Muscle of leg (tissue), 11 donors: ENCODE measurements around the gene THAP11. TPM values are rescaled to one million over a fixed set of nuclear protein-coding genes. Genes with fewer than 3 reads are reported as not detected.

Experiments used
- DNase-seq: peaks from one replicate; pipeline ENCODE4 v3.0.0; 2013
- H3K27ac ChIP-seq: one replicate; pipeline ENCODE4 v1.5.1; 2013; ENCODE audit warnings: mild to moderate bottlenecking, low read length, control low read depth
- H3K27me3 ChIP-seq: one replicate; pipeline ENCODE4 v1.6.1; 2013; ENCODE audit warnings: low read length; ENCODE audit not compliant: control insufficient read depth, insufficient read depth
- H3K36me3 ChIP-seq: one replicate; pipeline ENCODE4 v1.6.1; 2013; ENCODE audit warnings: low read length; ENCODE audit not compliant: control insufficient read depth, insufficient read depth
- H3K4me1 ChIP-seq: one replicate; pipeline ENCODE4 v1.6.1; 2013; ENCODE audit warnings: low read length; ENCODE audit not compliant: control insufficient read depth, insufficient read depth
- H3K4me3 ChIP-seq: one replicate; pipeline ENCODE4 v1.5.1; 2013; ENCODE audit warnings: low read length, control low read depth
- H3K9me3 ChIP-seq: replicated peaks from 2 replicates; pipeline ENCODE4 v1.6.1; 2013; ENCODE audit warnings: low read depth, low read length; ENCODE audit not compliant: control insufficient read depth
- WGBS: methylation state at CpG from one replicate; pipeline ENCODE4 v1.1.5; 2013; ENCODE audit warnings: missing lambda C conversion rate; ENCODE audit not compliant: insufficient coverage; 5-methylcytosine and 5-hydroxymethylcytosine counted together
- polyA plus RNA-seq, 8 donors: library from polyadenylated mRNA; unstranded; fragments of 120-200 nt; gene quantifications; one replicate each; pipeline versions ENCODE4 v1.2.1 to v1.2.3, GENCODE V29; 2013; ENCODE audit warnings: inconsistent platforms in 1 of 8, low replicate concordance in 1 of 8; ENCODE audit not compliant: insufficient read length in 8 of 8, insufficient read depth in 1 of 8
- total RNA-seq: library from RNA; stranded (reverse); fragments of 120-200 nt; gene quantifications from one replicate; pipeline ENCODE4 v1.2.4, GENCODE V29; 2013

Gene THAP11
- total and polyA plus RNA-seq, 9 donors, result 25.3 to 29.5 (median 27.3) TPM

GRCh38 chr16:67872631-67873434 is 30.7 kb downstream of the THAP11 start, which contains the start of gene EDC4:
EDC4 (plus strand) TSS chr16:67873052; CDS start chr16:67873262, 210 bp downstream.
- Histone ChIP-seq H3K27me3 (no peaks in the 10 kb centered on the region), H3K36me3 (peaks cover 66% of the 10 kb centered on the region), H3K9me3 (no peaks in the 10 kb centered on the region), H3K27ac (peak within 1 kb of the TSS; percentile 76), H3K4me1 (peaks cover 26% of the 10 kb centered on the region), H3K4me3 (peak within 1 kb of the TSS; percentile 97)
- under 1% methylated on average over 64 of the region's 72 CpGs for WGBS
- peak; percentile 88 for DNase-seq

GRCh38 chr16:67873435-67874370 is 31.6 kb downstream of the THAP11 start:
- peak overlapping the region; percentile 97 for H3K4me3 ChIP-seq
- H3K4me1 ChIP-seq, result peaks cover 26% of the 10 kb centered on the region
- no peak for DNase-seq
- H3K27me3 ChIP-seq, result no peaks in the 10 kb centered on the region
- H3K9me3 ChIP-seq, result no peaks in the 10 kb centered on the region
- H3K27ac ChIP-seq, result peak overlapping the region; percentile 76
- H3K36me3 ChIP-seq, result peaks cover 66% of the 10 kb centered on the region
- 6% methylated on average over 16 of the region's 23 CpGs for WGBS

- Histone ChIP-seq H3K27ac (peak overlapping the region; percentile 76), H3K27me3 (no peaks in the 10 kb centered on the region), H3K9me3 (no peaks in the 10 kb centered on the region), H3K4me3 (peak overlapping the region; percentile 97), H3K36me3 (peaks cover 67% of the 10 kb centered on the region), H3K4me1 (peaks cover 26% of the 10 kb centered on the region)
- no peak for DNase-seq
- WGBS, result 90% methylated on average over 2 of the region's 3 CpGs
Measured at GRCh38 chr16:67874372-67874771, 32.3 kb downstream of the THAP11 start.

GRCh38 chr16:67877064-67877463 is 34.9 kb downstream of the THAP11 start:
- H3K27me3 ChIP-seq, result no peaks in the 10 kb centered on the region
- H3K9me3 ChIP-seq, result no peaks in the 10 kb centered on the region
- peaks cover 52% of the 10 kb centered on the region for H3K4me1 ChIP-seq
- peaks cover 73% of the 10 kb centered on the region for H3K36me3 ChIP-seq
- 98% methylated on average over 8 of the region's 11 CpGs for WGBS
- H3K4me3 ChIP-seq, result no peak overlapping the region
- DNase-seq, result no peak
- H3K27ac ChIP-seq, result no peak overlapping the region

- Histone ChIP-seq H3K27ac (no peak overlapping the region), H3K27me3 (no peaks in the 10 kb centered on the region), H3K4me1 (peaks cover 58% of the 10 kb centered on the region), H3K36me3 (peaks cover 81% of the 10 kb centered on the region), H3K4me3 (no peak overlapping the region), H3K9me3 (no peaks in the 10 kb centered on the region)
- DNase-seq, result no peak
- WGBS, result no CpG with 5 or more reads among the region's 6 CpGs
Measured at GRCh38 chr16:67878232-67878631, 36.1 kb downstream of the THAP11 start.

DNA sequence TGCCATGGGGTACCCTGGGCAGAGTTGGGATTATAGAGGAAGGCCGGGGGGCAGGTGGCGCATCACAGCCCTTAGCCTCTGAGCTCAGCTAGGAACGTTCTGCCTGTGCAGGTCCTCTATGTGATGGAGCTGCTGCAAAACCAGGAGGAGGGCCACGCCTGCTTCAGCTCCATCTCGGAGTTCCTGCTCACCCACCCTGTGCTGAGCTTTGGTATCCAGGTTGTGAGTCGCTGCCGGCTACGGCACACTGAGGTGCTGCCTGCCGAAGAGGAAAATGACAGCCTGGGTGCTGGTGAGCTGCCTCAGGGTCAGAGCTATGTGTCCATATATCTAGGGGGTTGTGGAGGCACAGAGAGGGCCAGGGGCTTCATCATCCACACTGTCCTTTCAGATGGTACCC is 36.7 kb downstream of the THAP11 start:
- WGBS, result 98% methylated on average over 7 of the region's 9 CpGs
- H3K4me1 ChIP-seq, result peaks cover 62% of the 10 kb centered on the region

DNA sequence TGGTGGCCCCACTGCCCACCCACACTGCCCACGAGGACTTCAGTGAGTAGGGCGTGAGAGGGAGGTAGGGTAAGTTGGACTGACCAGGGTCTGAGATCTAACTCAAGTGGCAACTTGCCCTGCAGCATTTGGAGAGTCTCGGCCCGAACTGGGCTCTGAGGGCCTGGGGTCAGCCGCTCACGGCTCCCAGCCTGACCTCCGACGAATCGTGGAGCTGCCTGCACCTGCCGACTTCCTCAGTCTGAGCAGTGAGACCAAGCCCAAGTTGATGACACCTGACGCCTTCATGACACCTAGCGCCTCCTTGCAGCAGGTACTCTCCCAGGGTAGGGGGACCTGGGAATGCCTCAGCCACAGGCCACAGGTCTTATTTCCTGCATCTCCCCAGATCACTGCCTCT is 37.3 kb downstream of the THAP11 start:
- Histone ChIP-seq H3K9me3 (no peaks in the 10 kb centered on the region), H3K27me3 (no peaks in the 10 kb centered on the region), H3K27ac (no peak overlapping the region), H3K4me3 (no peak overlapping the region), H3K4me1 (peaks cover 62% of the 10 kb centered on the region), H3K36me3 (peaks cover 92% of the 10 kb centered on the region)
- WGBS, result 91% methylated on average over 10 of the region's 12 CpGs
- DNase-seq, result no peak

More for the DNA sequence above, 36.7 kb downstream of the THAP11 start:
- Histone ChIP-seq H3K36me3 (peaks cover 87% of the 10 kb centered on the region), H3K9me3 (no peaks in the 10 kb centered on the region), H3K27ac (no peak overlapping the region), H3K4me3 (no peak overlapping the region), H3K27me3 (no peaks in the 10 kb centered on the region)
- no peak for DNase-seq

GRCh38 chr16:67879936-67880335 is 37.8 kb downstream of the THAP11 start:
- 78% methylated on average over 3 of the region's 5 CpGs for WGBS
- Histone ChIP-seq H3K27me3 (no peaks in the 10 kb centered on the region), H3K9me3 (no peaks in the 10 kb centered on the region), H3K36me3 (peaks cover 94% of the 10 kb centered on the region), H3K27ac (peak overlapping the region; percentile 100), H3K4me3 (no peak overlapping the region), H3K4me1 (peaks cover 61% of the 10 kb centered on the region)
- no peak for DNase-seq

- Histone ChIP-seq H3K4me1 (peaks cover 60% of the 10 kb centered on the region), H3K9me3 (no peaks in the 10 kb centered on the region), H3K4me3 (no peak overlapping the region), H3K36me3 (peaks cover 94% of the 10 kb centered on the region), H3K27ac (peak overlapping the region; percentile 100), H3K27me3 (no peaks in the 10 kb centered on the region)
- 67% methylated on average over 6 of the region's 13 CpGs for WGBS
- DNase-seq, result no peak
Measured at GRCh38 chr16:67880584-67880983, 38.5 kb downstream of the THAP11 start.

DNA sequence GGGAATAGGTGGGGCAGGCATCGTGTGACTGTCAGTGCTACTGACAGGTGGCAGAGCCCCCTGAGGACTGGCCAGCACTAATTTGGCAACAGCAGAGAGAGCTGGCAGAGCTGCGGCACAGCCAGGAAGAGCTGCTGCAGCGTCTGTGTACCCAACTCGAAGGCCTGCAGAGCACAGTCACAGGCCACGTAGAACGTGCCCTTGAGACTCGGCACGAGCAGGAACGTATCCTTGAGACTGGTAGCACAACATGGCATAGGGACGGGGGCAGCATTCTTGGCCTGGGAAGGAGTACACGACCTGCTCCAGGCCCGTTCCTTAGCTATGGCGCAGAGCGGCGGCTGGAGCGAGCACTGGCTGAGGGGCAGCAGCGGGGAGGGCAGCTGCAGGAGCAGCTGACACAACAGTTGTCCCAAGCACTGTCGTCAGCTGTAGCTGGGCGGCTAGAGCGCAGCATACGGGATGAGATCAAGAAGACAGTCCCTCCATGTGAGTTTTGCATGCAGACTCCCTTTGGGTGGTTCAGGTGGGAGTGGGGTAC is 39.6 kb downstream of the THAP11 start:
- H3K9me3 ChIP-seq, result no peaks in the 10 kb centered on the region
- peak; percentile 82 for DNase-seq
- H3K36me3 ChIP-seq, result peaks cover 93% of the 10 kb centered on the region
- peak overlapping the region; percentile 100 for H3K27ac ChIP-seq
- 77% methylated on average over 20 of the region's 21 CpGs for WGBS
- peak overlapping the region; percentile 27 for H3K4me3 ChIP-seq
- H3K4me1 ChIP-seq, result peaks cover 58% of the 10 kb centered on the region
- no peaks in the 10 kb centered on the region for H3K27me3 ChIP-seq
